ENCODE data around the gene CTDSPL. TPM values are rescaled to one million over a fixed set of nuclear protein-coding genes. Genes with fewer than 3 reads are reported as not detected.

The CTDSPL gene
- total and polyA plus RNA-seq, 2 experiments from 2014 or later: 7.1 to 33.4 TPM

DNA sequence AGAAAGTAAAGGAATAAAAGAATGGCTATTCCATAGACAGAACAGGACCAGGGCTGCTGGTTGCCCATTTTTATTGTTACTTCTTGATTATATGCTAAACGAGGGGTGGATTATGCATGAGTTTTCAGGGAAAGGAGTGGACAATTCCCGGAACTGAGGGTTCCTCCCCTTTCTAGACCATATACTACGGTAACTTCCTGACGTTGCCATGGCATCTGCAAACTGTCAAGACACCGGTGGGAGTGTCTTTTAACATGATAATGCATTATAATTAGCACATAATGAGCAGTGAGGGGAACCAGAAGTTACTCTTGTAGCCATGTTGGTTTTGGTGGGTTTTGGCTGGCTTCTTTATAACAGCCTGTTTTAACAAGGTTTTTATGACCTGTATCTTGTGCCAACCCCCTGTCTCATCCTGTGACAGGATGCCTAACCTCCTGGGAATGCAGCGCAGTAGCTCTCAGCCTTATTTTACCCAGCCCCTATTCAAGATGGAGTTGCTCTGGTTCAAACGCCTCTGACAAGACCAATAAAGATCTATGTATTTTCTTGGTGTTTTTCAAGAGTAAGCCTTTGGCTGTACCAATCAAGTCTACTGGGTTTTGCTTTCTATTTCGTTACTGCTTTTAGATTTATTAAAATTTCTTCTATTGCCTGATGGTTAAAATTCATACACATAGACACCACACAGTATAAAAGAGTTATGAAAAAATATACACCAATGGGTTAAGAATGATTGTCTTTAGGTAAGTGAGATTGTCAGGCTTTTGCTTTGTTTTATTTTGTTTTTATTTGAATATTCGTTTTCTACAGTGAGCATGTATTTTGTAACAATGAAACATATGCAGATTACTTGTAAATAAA lies 37.4 kb upstream of the CTDSPL start:
- Histone ChIP-seq H3K9ac (no peak overlapping the region), H4K20me1 (ENCODE audit: insufficient read depth) (no peaks in the 10 kb centered on the region), H2AFZ (no peak overlapping the region), H3K4me3 (no peak overlapping the region), H3K27ac (no peak overlapping the region), H3K9me3 (ENCODE audit: low read depth) (no peaks in the 10 kb centered on the region), H3K4me1 (ENCODE audit: insufficient read depth) (no peaks in the 10 kb centered on the region), H3K9me2 (ENCODE audit: insufficient read depth) (no peaks in the 10 kb centered on the region), H3K36me3 (ENCODE audit: low read depth) (no peaks in the 10 kb centered on the region), H3K4me2 (ENCODE audit: unreplicated experiment) (no peak overlapping the region), H3K79me2 (ENCODE audit: insufficient read depth) (no peaks in the 10 kb centered on the region), H3K27me3 (replicated peaks; ENCODE audit: insufficient read depth) (no peaks in the 10 kb centered on the region), H3F3A (ENCODE audit: insufficient read depth) (no peaks in the 10 kb centered on the region)
- in situ Hi-C loops (cut with MboI): no loop called here
- no peak for DNase-seq
- TF ChIP-seq EZH2 (IDR thresholded peaks at IDR 0.05; ENCODE audit: insufficient read depth, poor library complexity, severe bottlenecking) (no peak), EZH2phosphoT487 (IDR thresholded peaks at IDR 0.05; ENCODE audit: insufficient read depth, low read depth) (no peak)
- 79 to 82% methylated on average over 9 of the region's 9 CpGs for WGBS, 2 experiments (ENCODE audit: low coverage in 1 of 2, low lambda C conversion rate in 2 of 2, missing lambda C conversion rate in 2 of 2)

DNA sequence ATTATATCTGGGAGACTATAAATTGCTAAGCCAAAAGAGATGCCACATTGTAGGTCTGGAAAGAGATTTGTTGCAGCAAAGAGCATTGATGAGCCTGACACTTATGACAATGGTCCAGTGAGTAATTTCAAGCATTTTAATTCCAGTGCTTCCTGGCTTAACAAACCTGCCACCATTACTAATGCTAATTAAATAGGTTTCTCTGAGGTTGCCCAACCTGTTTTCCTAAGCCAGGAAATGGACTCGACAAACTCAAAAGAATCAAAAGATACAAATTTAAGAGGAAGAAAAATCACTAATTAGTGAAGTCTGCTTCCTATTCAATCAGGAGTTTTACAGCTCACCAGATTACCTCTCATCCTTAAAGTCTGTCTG lies 36.7 kb upstream of the CTDSPL start:
- in situ Hi-C loops (cut with MboI): no loop called here
- no peaks in the 10 kb centered on the region for H3K27me3 ChIP-seq (replicated peaks; ENCODE audit: insufficient read depth)
- no peaks in the 10 kb centered on the region for H3K36me3 ChIP-seq (ENCODE audit: low read depth)
- TF ChIP-seq EZH2 (IDR thresholded peaks at IDR 0.05; ENCODE audit: insufficient read depth, poor library complexity, severe bottlenecking): no peak
- TF ChIP-seq EZH2phosphoT487 (IDR thresholded peaks at IDR 0.05; ENCODE audit: insufficient read depth, low read depth): no peak
- no peaks in the 10 kb centered on the region for H3K9me2 ChIP-seq (ENCODE audit: insufficient read depth)
- no peak overlapping the region for H3K4me3 ChIP-seq
- 44 to 45% methylated on average over 1 of the region's 1 CpG for WGBS, 2 experiments (ENCODE audit: low coverage in 1 of 2, low lambda C conversion rate in 2 of 2, missing lambda C conversion rate in 2 of 2)
- no peaks in the 10 kb centered on the region for H4K20me1 ChIP-seq (ENCODE audit: insufficient read depth)
- no peak overlapping the region for H3K27ac ChIP-seq
- H3K9me3 ChIP-seq (ENCODE audit: low read depth): no peaks in the 10 kb centered on the region
- H3K4me1 ChIP-seq (ENCODE audit: insufficient read depth): no peaks in the 10 kb centered on the region
- no peak overlapping the region for H3K9ac ChIP-seq
- H3K4me2 ChIP-seq (ENCODE audit: unreplicated experiment): no peak overlapping the region
- no peaks in the 10 kb centered on the region for H3K79me2 ChIP-seq (ENCODE audit: insufficient read depth)
- no peak overlapping the region for H2AFZ ChIP-seq
- no peak for DNase-seq
- H3F3A ChIP-seq (ENCODE audit: insufficient read depth): no peaks in the 10 kb centered on the region

DNA sequence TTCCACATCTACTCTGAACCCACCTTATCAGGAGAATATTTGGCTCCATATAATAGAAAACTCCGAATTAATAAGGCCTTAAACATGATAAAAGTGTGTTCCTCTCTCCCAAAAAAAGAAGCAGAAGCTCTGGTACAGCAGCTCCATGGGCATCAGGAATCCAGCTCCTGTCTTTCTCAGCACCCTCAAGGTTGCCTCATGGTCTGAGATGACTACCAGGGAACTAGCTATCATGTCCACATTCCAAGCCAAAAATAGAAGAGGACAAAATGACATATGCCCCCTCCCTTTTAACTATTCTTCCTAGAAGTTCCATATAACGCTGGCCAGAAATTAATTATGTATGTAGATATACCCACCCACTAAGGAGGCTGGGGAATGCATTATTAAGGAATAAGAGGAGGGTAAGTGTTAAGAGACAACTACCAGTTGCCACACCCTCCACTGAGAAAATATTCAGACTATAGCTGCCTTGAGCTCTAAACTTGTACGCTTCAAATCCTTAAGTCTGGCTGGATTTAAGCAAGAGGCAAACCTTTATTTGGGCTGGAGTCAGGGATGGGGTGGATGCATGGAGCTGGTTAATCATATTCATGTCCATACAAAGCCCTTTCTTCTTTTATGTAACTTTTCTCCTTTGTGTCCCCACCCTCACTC lies 35.8 kb upstream of the CTDSPL start:
- H3K79me2 ChIP-seq (ENCODE audit: insufficient read depth): no peaks in the 10 kb centered on the region
- no peak overlapping the region for H2AFZ ChIP-seq
- H3K36me3 ChIP-seq (ENCODE audit: low read depth): no peaks in the 10 kb centered on the region
- H3K4me2 ChIP-seq (ENCODE audit: unreplicated experiment): no peak overlapping the region
- H3K4me3 ChIP-seq: no peak overlapping the region
- in situ Hi-C loops (cut with MboI): no loop called here
- no peak overlapping the region for H3K27ac ChIP-seq
- H3F3A ChIP-seq (ENCODE audit: insufficient read depth): no peaks in the 10 kb centered on the region
- no peak overlapping the region for H3K9ac ChIP-seq
- no peaks in the 10 kb centered on the region for H3K9me2 ChIP-seq (ENCODE audit: insufficient read depth)
- no peaks in the 10 kb centered on the region for H3K4me1 ChIP-seq (ENCODE audit: insufficient read depth)
- no peaks in the 10 kb centered on the region for H4K20me1 ChIP-seq (ENCODE audit: insufficient read depth)
- 96 to 98% methylated on average over 3 of the region's 3 CpGs for WGBS, 2 experiments (ENCODE audit: low coverage in 1 of 2, low lambda C conversion rate in 2 of 2, missing lambda C conversion rate in 2 of 2)
- TF ChIP-seq EZH2phosphoT487 (IDR thresholded peaks at IDR 0.05; ENCODE audit: insufficient read depth, low read depth) (no peak), EZH2 (IDR thresholded peaks at IDR 0.05; ENCODE audit: insufficient read depth, poor library complexity, severe bottlenecking) (no peak)
- no peaks in the 10 kb centered on the region for H3K27me3 ChIP-seq (replicated peaks; ENCODE audit: insufficient read depth)
- H3K9me3 ChIP-seq (ENCODE audit: low read depth): no peaks in the 10 kb centered on the region
- DNase-seq: peak; percentile 11

DNA sequence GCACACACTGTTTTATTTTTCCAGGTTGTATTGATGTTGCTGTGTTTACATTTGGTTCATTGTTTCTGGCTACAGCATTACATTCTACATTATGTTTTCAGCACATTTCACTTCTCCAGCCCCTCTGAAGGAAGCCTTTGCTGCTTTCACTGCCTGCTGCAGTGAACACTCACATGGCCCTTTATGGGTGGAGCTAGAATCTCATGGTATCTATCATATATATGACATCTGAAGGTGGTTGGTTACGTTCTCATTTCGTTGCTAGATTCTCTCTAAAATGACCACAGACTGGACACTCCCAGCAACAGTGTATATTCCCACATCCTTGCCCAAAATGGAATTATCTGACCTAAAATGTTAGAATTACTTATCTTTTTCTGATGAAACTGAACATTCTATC lies 35.2 kb upstream of the CTDSPL start:
- Histone ChIP-seq H3K9me3 (ENCODE audit: low read depth) (no peaks in the 10 kb centered on the region), H3K9ac (no peak overlapping the region), H3K27me3 (replicated peaks; ENCODE audit: insufficient read depth) (no peaks in the 10 kb centered on the region), H3F3A (ENCODE audit: insufficient read depth) (no peaks in the 10 kb centered on the region), H3K4me2 (ENCODE audit: unreplicated experiment) (no peak overlapping the region), H3K79me2 (ENCODE audit: insufficient read depth) (no peaks in the 10 kb centered on the region), H3K36me3 (ENCODE audit: low read depth) (no peaks in the 10 kb centered on the region), H2AFZ (no peak overlapping the region), H3K4me3 (no peak overlapping the region), H3K27ac (no peak overlapping the region), H3K9me2 (ENCODE audit: insufficient read depth) (no peaks in the 10 kb centered on the region), H4K20me1 (ENCODE audit: insufficient read depth) (no peaks in the 10 kb centered on the region), H3K4me1 (ENCODE audit: insufficient read depth) (no peaks in the 10 kb centered on the region)
- no peak for DNase-seq
- 96 to 100% methylated on average over 2 of the region's 2 CpGs for WGBS, 2 experiments (ENCODE audit: low coverage in 1 of 2, low lambda C conversion rate in 2 of 2, missing lambda C conversion rate in 2 of 2)
- TF ChIP-seq EZH2phosphoT487 (IDR thresholded peaks at IDR 0.05; ENCODE audit: insufficient read depth, low read depth) (no peak), EZH2 (IDR thresholded peaks at IDR 0.05; ENCODE audit: insufficient read depth, poor library complexity, severe bottlenecking) (no peak)
- in situ Hi-C loops (cut with MboI): no loop called here
